HG03025 (cell line): ENCODE data around the gene USP7.

Experiments
- ATAC-seq: cut with Tn5 transposase; IDR thresholded peaks from one replicate; pipeline ENCODE4 v1.9.1; 2021; ENCODE audit warnings: mild to moderate bottlenecking, moderate library complexity; ENCODE audit not compliant: unreplicated experiment, low FRiP score

Gene USP7

GRCh38 chr16:8867216-8867931, 96.3 kb downstream of the USP7 start:
- no peak for ATAC-seq

- ATAC-seq: no peak
Observed at GRCh38 chr16:8866884-8867215, 96.9 kb downstream of the USP7 start.

- no peak for ATAC-seq
Observed at GRCh38 chr16:8866118-8866883, 97.4 kb downstream of the USP7 start.

- ATAC-seq: no peak
Observed at GRCh38 chr16:8865145-8865882, 98.4 kb downstream of the USP7 start.

GRCh38 chr16:8864480-8865110, 99.1 kb downstream of the USP7 start:
- ATAC-seq: no peak

- ATAC-seq: no peak
Observed at GRCh38 chr16:8863594-8864424, 99.9 kb downstream of the USP7 start.

- ATAC-seq: no peak
Observed at GRCh38 chr16:8862309-8863130, 101.2 kb downstream of the USP7 start.

- ATAC-seq: no peak
Observed at GRCh38 chr16:8861563-8862308, 102.0 kb downstream of the USP7 start.

GRCh38 chr16:8859913-8860881, 103.5 kb downstream of the USP7 start:
- ATAC-seq: no peak

GRCh38 chr16:8858994-8859912, 104.5 kb downstream of the USP7 start:
- ATAC-seq: no peak

- no peak for ATAC-seq
Observed at GRCh38 chr16:8855972-8856371, 107.7 kb downstream of the USP7 start.

- no peak for ATAC-seq
Observed at GRCh38 chr16:8855051-8855786, 108.5 kb downstream of the USP7 start.

- ATAC-seq: no peak
Observed at GRCh38 chr16:8854298-8854948, 109.3 kb downstream of the USP7 start.

GRCh38 chr16:8853611-8854010, 110.1 kb downstream of the USP7 start:
- no peak for ATAC-seq

GRCh38 chr16:8853150-8853549, 110.6 kb downstream of the USP7 start:
- ATAC-seq: no peak
